ENCODE measurements around the gene GMPPA. TPM values are rescaled to one million over a fixed set of nuclear protein-coding genes. Genes with fewer than 3 reads are reported as not detected.

GMPPA gene
- total RNA-seq, 1 experiment from 2014 or later: 10.5 TPM

GRCh38 chr2:219544567-219544966 is 45.9 kb downstream of the GMPPA start:
- Histone ChIP-seq H3K4me2 (ENCODE audit: low read depth, low read length, poor library complexity, severe bottlenecking) (peak overlapping the region; percentile 98), H3K9ac (ENCODE audit: low read length) (peak overlapping the region; percentile 63), H3K4me3 (ENCODE audit: low read length) (peak overlapping the region; percentile 71; the same call in 1 of the 2 replicates), H3K27me3 (ENCODE audit: low read length) (no peaks in the 10 kb centered on the region), H3K4me1 (ENCODE audit: low read length) (peaks cover 23% of the 10 kb centered on the region), H3K27ac (ENCODE audit: low read length) (no peak overlapping the region), H3K9me3 (ENCODE audit: low read length) (no peaks in the 10 kb centered on the region), H3K9me2 (replicated peaks; ENCODE audit: insufficient read depth, low read length) (no peaks in the 10 kb centered on the region), H3K36me3 (ENCODE audit: insufficient read depth, low read length) (peaks cover 9% of the 10 kb centered on the region; the same call in 1 of the 2 replicates), H2AFZ (ENCODE audit: low read length) (no peak overlapping the region), H4K20me1 (ENCODE audit: insufficient read depth, low read depth, low read length) (peaks cover 10% of the 10 kb centered on the region), H3K79me2 (ENCODE audit: low read length) (peaks cover 9% of the 10 kb centered on the region)
- no peak for DNase-seq

- DNase-seq: no peak
- peaks cover 9% of the 10 kb centered on the region for H3K79me2 ChIP-seq (ENCODE audit: low read length)
- no peaks in the 10 kb centered on the region for H3K9me3 ChIP-seq (ENCODE audit: low read length)
- peaks cover 10% of the 10 kb centered on the region for H4K20me1 ChIP-seq (ENCODE audit: insufficient read depth, low read depth, low read length)
- no peaks in the 10 kb centered on the region for H3K27me3 ChIP-seq (ENCODE audit: low read length)
- H3K9me2 ChIP-seq (replicated peaks; ENCODE audit: insufficient read depth, low read length): no peaks in the 10 kb centered on the region
- peaks cover 23% of the 10 kb centered on the region for H3K4me1 ChIP-seq (ENCODE audit: low read length)
- no peak overlapping the region for H3K9ac ChIP-seq (ENCODE audit: low read length)
- H3K36me3 ChIP-seq (ENCODE audit: insufficient read depth, low read length): peaks cover 9% of the 10 kb centered on the region; the same call in 1 of the 2 replicates
- H3K4me3 ChIP-seq (ENCODE audit: low read length): no peak overlapping the region
- H3K27ac ChIP-seq (ENCODE audit: low read length): no peak overlapping the region
- no peak overlapping the region for H2AFZ ChIP-seq (ENCODE audit: low read length)
- no peak overlapping the region for H3K4me2 ChIP-seq (ENCODE audit: low read depth, low read length, poor library complexity, severe bottlenecking)
These were observed 46.7 kb downstream of the GMPPA start for GRCh38 chr2:219545295-219545942.

GRCh38 chr2:219545943-219546352 is 47.3 kb downstream of the GMPPA start:
- H3K4me3 ChIP-seq (ENCODE audit: low read length): no peak overlapping the region
- peaks cover 10% of the 10 kb centered on the region for H4K20me1 ChIP-seq (ENCODE audit: insufficient read depth, low read depth, low read length)
- no peak overlapping the region for H3K9ac ChIP-seq (ENCODE audit: low read length)
- H3K79me2 ChIP-seq (ENCODE audit: low read length): peaks cover 9% of the 10 kb centered on the region
- peaks cover 4% of the 10 kb centered on the region; the same call in 1 of the 2 replicates for H3K36me3 ChIP-seq (ENCODE audit: insufficient read depth, low read length)
- H3K27ac ChIP-seq (ENCODE audit: low read length): no peak overlapping the region
- H3K4me2 ChIP-seq (ENCODE audit: low read depth, low read length, poor library complexity, severe bottlenecking): no peak overlapping the region
- no peaks in the 10 kb centered on the region for H3K9me3 ChIP-seq (ENCODE audit: low read length)
- no peak overlapping the region for H2AFZ ChIP-seq (ENCODE audit: low read length)
- H3K4me1 ChIP-seq (ENCODE audit: low read length): peaks cover 23% of the 10 kb centered on the region
- no peaks in the 10 kb centered on the region for H3K9me2 ChIP-seq (replicated peaks; ENCODE audit: insufficient read depth, low read length)
- H3K27me3 ChIP-seq (ENCODE audit: low read length): no peaks in the 10 kb centered on the region
- no peak for DNase-seq

- no peak overlapping the region for H3K4me3 ChIP-seq (ENCODE audit: low read length)
- peaks cover 10% of the 10 kb centered on the region for H3K4me1 ChIP-seq (ENCODE audit: low read length)
- no peak overlapping the region for H3K4me2 ChIP-seq (ENCODE audit: low read depth, low read length, poor library complexity, severe bottlenecking)
- peaks cover 5% of the 10 kb centered on the region for H4K20me1 ChIP-seq (ENCODE audit: insufficient read depth, low read depth, low read length)
- no peaks in the 10 kb centered on the region for H3K9me3 ChIP-seq (ENCODE audit: low read length)
- H3K9ac ChIP-seq (ENCODE audit: low read length): no peak overlapping the region
- no peak overlapping the region for H3K27ac ChIP-seq (ENCODE audit: low read length)
- no peak for DNase-seq
- peaks cover 2% of the 10 kb centered on the region; the same call in 1 of the 2 replicates for H3K79me2 ChIP-seq (ENCODE audit: low read length)
- H3K27me3 ChIP-seq (ENCODE audit: low read length): no peaks in the 10 kb centered on the region
- no peaks in the 10 kb centered on the region for H3K36me3 ChIP-seq (ENCODE audit: insufficient read depth, low read length)
- no peaks in the 10 kb centered on the region for H3K9me2 ChIP-seq (replicated peaks; ENCODE audit: insufficient read depth, low read length)
- H2AFZ ChIP-seq (ENCODE audit: low read length): no peak overlapping the region
These were observed 48.9 kb downstream of the GMPPA start for GRCh38 chr2:219547621-219548020.

- no peaks in the 10 kb centered on the region for H3K9me2 ChIP-seq (replicated peaks; ENCODE audit: insufficient read depth, low read length)
- H3K9me3 ChIP-seq (ENCODE audit: low read length): no peaks in the 10 kb centered on the region
- no peak overlapping the region for H3K9ac ChIP-seq (ENCODE audit: low read length)
- H3K27me3 ChIP-seq (ENCODE audit: low read length): no peaks in the 10 kb centered on the region
- H3K27ac ChIP-seq (ENCODE audit: low read length): no peak overlapping the region
- no peaks in the 10 kb centered on the region for H3K36me3 ChIP-seq (ENCODE audit: insufficient read depth, low read length)
- H2AFZ ChIP-seq (ENCODE audit: low read length): no peak overlapping the region
- no peak for DNase-seq
- H3K4me2 ChIP-seq (ENCODE audit: low read depth, low read length, poor library complexity, severe bottlenecking): no peak overlapping the region
- H3K79me2 ChIP-seq (ENCODE audit: low read length): no peaks in the 10 kb centered on the region
- no peak overlapping the region for H3K4me3 ChIP-seq (ENCODE audit: low read length)
- H4K20me1 ChIP-seq (ENCODE audit: insufficient read depth, low read depth, low read length): 0 out of 2 replicates have a peak, but pooled peaks cover 3% of the 10 kb centered on the region
- H3K4me1 ChIP-seq (ENCODE audit: low read length): peaks cover 8% of the 10 kb centered on the region
These were observed 50.3 kb downstream of the GMPPA start for GRCh38 chr2:219548990-219549389.

- no peak overlapping the region for H3K4me2 ChIP-seq (ENCODE audit: low read depth, low read length, poor library complexity, severe bottlenecking)
- H3K9me3 ChIP-seq (ENCODE audit: low read length): no peaks in the 10 kb centered on the region
- DNase-seq: no peak
- no peak overlapping the region for H3K9ac ChIP-seq (ENCODE audit: low read length)
- no peaks in the 10 kb centered on the region for H3K79me2 ChIP-seq (ENCODE audit: low read length)
- H3K36me3 ChIP-seq (ENCODE audit: insufficient read depth, low read length): no peaks in the 10 kb centered on the region
- H3K27ac ChIP-seq (ENCODE audit: low read length): no peak overlapping the region
- no peaks in the 10 kb centered on the region for H3K9me2 ChIP-seq (replicated peaks; ENCODE audit: insufficient read depth, low read length)
- H3K4me1 ChIP-seq (ENCODE audit: low read length): peaks cover 1% of the 10 kb centered on the region
- H4K20me1 ChIP-seq (ENCODE audit: insufficient read depth, low read depth, low read length): 0 out of 2 replicates have a peak, but pooled peaks cover 1% of the 10 kb centered on the region
- H2AFZ ChIP-seq (ENCODE audit: low read length): no peak overlapping the region
- no peak overlapping the region for H3K4me3 ChIP-seq (ENCODE audit: low read length)
- no peaks in the 10 kb centered on the region for H3K27me3 ChIP-seq (ENCODE audit: low read length)
These were observed 50.9 kb downstream of the GMPPA start for GRCh38 chr2:219549619-219550018.

- no peaks in the 10 kb centered on the region for H3K36me3 ChIP-seq (ENCODE audit: insufficient read depth, low read length)
- no peaks in the 10 kb centered on the region for H3K27me3 ChIP-seq (ENCODE audit: low read length)
- no peaks in the 10 kb centered on the region for H3K4me1 ChIP-seq (ENCODE audit: low read length)
- DNase-seq: no peak
- H3K9ac ChIP-seq (ENCODE audit: low read length): no peak overlapping the region
- no peak overlapping the region for H3K4me2 ChIP-seq (ENCODE audit: low read depth, low read length, poor library complexity, severe bottlenecking)
- H3K9me2 ChIP-seq (replicated peaks; ENCODE audit: insufficient read depth, low read length): no peaks in the 10 kb centered on the region
- no peak overlapping the region for H3K27ac ChIP-seq (ENCODE audit: low read length)
- no peaks in the 10 kb centered on the region for H3K9me3 ChIP-seq (ENCODE audit: low read length)
- no peak overlapping the region for H2AFZ ChIP-seq (ENCODE audit: low read length)
- H3K79me2 ChIP-seq (ENCODE audit: low read length): no peaks in the 10 kb centered on the region
- no peak overlapping the region for H3K4me3 ChIP-seq (ENCODE audit: low read length)
- H4K20me1 ChIP-seq (ENCODE audit: insufficient read depth, low read depth, low read length): no peaks in the 10 kb centered on the region
These were observed 53.0 kb downstream of the GMPPA start for GRCh38 chr2:219551441-219552381.

Data from Karpas-422 (cell line).